SU-DHL-6 (cell line): ENCODE data around the gene TOR1AIP1.

ENCODE experiments used
- H2AFZ ChIP-seq: fragments of 200-600 bp; sonication (generic); 2 replicates; pipeline ENCODE4 v1.6.1; 2014; ENCODE audit warnings: low read depth, mild to moderate bottlenecking, moderate library complexity, mixed read lengths, antibody characterized with exemption, low read length; ENCODE audit not compliant: severe bottlenecking
- H3F3A ChIP-seq: fragments of 200-600 bp; shearing (Covaris generic); 2 replicates; pipeline ENCODE4 v1.6.0; 2016; ENCODE audit warnings: antibody characterized with exemption, mild to moderate bottlenecking; ENCODE audit not compliant: insufficient read depth
- H3K27ac ChIP-seq: fragments of 200-600 bp; sonication (generic); 2 replicates; pipeline ENCODE4 v1.5.1; 2016; ENCODE audit warnings: low read depth, mild to moderate bottlenecking, low read length, moderate library complexity, mixed read lengths
- H3K27me3 ChIP-seq: fragments of 200-600 bp; sonication (generic), shearing (Covaris generic); 2 replicates; pipeline ENCODE4 v1.6.0; 2014; ENCODE audit warnings: mild to moderate bottlenecking, low read length
- H3K36me3 ChIP-seq: fragments of 200-600 bp; sonication (generic); 2 replicates; pipeline ENCODE4 v1.6.1; 2014; ENCODE audit warnings: mild to moderate bottlenecking, low read length, mixed read lengths
- H3K4me2 ChIP-seq: fragments of 300-600, 200-600 bp; shearing (Covaris generic), sonication (generic); 2 replicates; pipeline ENCODE4 v1.6.0; 2014; ENCODE audit warnings: low read length, low read depth, mild to moderate bottlenecking; ENCODE audit not compliant: poor library complexity, severe bottlenecking
- H3K4me3 ChIP-seq: fragments of 200-600 bp; sonication (generic); 2 replicates; pipeline ENCODE4 v1.5.1; 2014; ENCODE audit warnings: antibody characterized with exemption, low read length, mild to moderate bottlenecking, mixed read lengths; ENCODE audit not compliant: insufficient read depth, poor library complexity, severe bottlenecking
- H3K79me2 ChIP-seq: fragments of 200-600 bp; sonication (generic); 2 replicates; pipeline ENCODE4 v1.6.1; 2014; ENCODE audit warnings: mild to moderate bottlenecking, low read length, moderate library complexity; ENCODE audit not compliant: insufficient read depth
- H3K9ac ChIP-seq: fragments of 200-600 bp; sonication (generic); 2 replicates; pipeline ENCODE4 v1.7.0; 2014; ENCODE audit warnings: mild to moderate bottlenecking, low read length
- H3K9me2 ChIP-seq: fragments of 200-600 bp; sonication (generic); replicated peaks from 2 replicates; pipeline ENCODE4 v1.6.1; 2014; ENCODE audit warnings: low read length; ENCODE audit not compliant: insufficient read depth
- H3K9me3 ChIP-seq: fragments of 200-600 bp; sonication (generic); 2 replicates; pipeline ENCODE4 v1.6.1; 2014; ENCODE audit warnings: low read length, mixed read lengths; ENCODE audit not compliant: insufficient read depth
- H4K20me1 ChIP-seq: fragments of 200-600 bp; sonication (generic); 2 replicates; pipeline ENCODE4 v1.6.1; 2014; ENCODE audit warnings: low read depth, mild to moderate bottlenecking, antibody characterized with exemption, low read length, moderate library complexity, mixed read lengths
- EZH2phosphoT487 ChIP-seq: fragments of 200-600 bp; sonication (generic), shearing (Covaris generic); conservative IDR thresholded peaks from 2 replicates; pipeline ENCODE4 v1.6.1; 2018; ENCODE audit warnings: mild to moderate bottlenecking, antibody characterized with exemption, low read length, moderate library complexity, mixed read lengths
- TF ChIP-seq, protein P1 (sequence below): fragments of 200-600 bp; sonication (generic); IDR thresholded peaks from one replicate; pipeline ENCODE4 v1.5.1; 2017; ENCODE audit warnings: antibody characterized with exemption, mild to moderate bottlenecking, low read length, moderate library complexity; ENCODE audit not compliant: insufficient read depth, poor library complexity, severe bottlenecking

The TOR1AIP1 gene

DNA sequence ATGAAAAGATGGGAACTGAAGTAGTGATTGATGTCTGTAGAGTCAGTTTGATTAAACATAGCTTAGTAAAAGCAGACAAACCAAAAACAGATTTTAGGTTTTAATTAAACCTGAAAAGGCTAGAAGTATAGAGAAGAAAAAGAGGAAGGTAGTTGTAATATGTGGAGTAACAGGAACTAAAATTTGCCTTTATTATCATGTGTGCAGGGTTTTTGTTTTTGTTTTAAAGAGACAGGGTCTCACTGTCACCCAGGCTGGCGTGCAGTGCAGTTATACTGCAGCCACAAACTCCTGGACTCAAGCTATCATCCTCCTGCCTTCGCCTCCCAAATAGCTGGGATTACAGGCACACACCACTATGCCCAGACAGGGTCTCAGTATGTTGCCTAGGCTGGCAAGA is 6.0 kb downstream of the TOR1AIP1 start:
- H3K9ac ChIP-seq, result no peak overlapping the region
- H3K27ac ChIP-seq, result peak overlapping the region; percentile 66
- H3K36me3 ChIP-seq, result peaks cover 18% of the 10 kb centered on the region
- H4K20me1 ChIP-seq, result no peaks in the 10 kb centered on the region
- H3K9me2 ChIP-seq, result no peaks in the 10 kb centered on the region
- peaks cover 29% of the 10 kb centered on the region for H3F3A ChIP-seq
- H3K9me3 ChIP-seq, result no peaks in the 10 kb centered on the region
- H2AFZ ChIP-seq, result peak overlapping the region; percentile 34
- no peak for TF ChIP-seq EZH2phosphoT487
- TF ChIP-seq, protein P1, sequence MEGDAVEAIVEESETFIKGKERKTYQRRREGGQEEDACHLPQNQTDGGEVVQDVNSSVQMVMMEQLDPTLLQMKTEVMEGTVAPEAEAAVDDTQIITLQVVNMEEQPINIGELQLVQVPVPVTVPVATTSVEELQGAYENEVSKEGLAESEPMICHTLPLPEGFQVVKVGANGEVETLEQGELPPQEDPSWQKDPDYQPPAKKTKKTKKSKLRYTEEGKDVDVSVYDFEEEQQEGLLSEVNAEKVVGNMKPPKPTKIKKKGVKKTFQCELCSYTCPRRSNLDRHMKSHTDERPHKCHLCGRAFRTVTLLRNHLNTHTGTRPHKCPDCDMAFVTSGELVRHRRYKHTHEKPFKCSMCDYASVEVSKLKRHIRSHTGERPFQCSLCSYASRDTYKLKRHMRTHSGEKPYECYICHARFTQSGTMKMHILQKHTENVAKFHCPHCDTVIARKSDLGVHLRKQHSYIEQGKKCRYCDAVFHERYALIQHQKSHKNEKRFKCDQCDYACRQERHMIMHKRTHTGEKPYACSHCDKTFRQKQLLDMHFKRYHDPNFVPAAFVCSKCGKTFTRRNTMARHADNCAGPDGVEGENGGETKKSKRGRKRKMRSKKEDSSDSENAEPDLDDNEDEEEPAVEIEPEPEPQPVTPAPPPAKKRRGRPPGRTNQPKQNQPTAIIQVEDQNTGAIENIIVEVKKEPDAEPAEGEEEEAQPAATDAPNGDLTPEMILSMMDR, result no peak
- H3K4me3 ChIP-seq, result no peak overlapping the region
- H3K27me3 ChIP-seq, result no peaks in the 10 kb centered on the region
- peak overlapping the region; percentile 58 for H3K4me2 ChIP-seq
- peaks cover 3% of the 10 kb centered on the region; the same call in 1 of the 2 replicates for H3K79me2 ChIP-seq

DNA sequence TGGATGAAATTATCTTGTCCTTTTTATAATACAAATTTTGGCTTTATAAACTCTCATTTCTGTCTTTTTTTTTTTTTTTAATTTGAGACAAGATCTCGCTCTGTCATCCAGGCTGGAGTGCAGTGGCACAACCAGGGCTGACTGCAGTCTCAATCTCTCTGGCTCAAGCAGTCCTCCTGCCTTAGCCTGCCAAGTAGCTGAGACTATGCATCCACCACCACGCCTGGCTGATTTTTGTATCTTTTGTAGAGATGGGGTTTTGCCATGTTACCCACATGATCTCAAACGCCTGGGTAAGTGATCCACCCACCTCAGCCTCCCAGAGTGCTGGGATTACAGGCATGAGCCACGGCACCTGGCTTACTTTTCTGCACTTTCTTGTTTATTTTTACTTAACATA is 7.5 kb downstream of the TOR1AIP1 start:
- Histone ChIP-seq H2AFZ (no peak overlapping the region), H3K27me3 (no peaks in the 10 kb centered on the region), H3K9ac (no peak overlapping the region), H3K36me3 (peaks cover 15% of the 10 kb centered on the region), H3K4me3 (no peak overlapping the region), H3K4me2 (no peak overlapping the region), H4K20me1 (no peaks in the 10 kb centered on the region), H3K9me2 (no peaks in the 10 kb centered on the region), H3K9me3 (no peaks in the 10 kb centered on the region), H3K27ac (no peak overlapping the region), H3F3A (peaks cover 16% of the 10 kb centered on the region), H3K79me2 (no peaks in the 10 kb centered on the region)
- no peak for TF ChIP-seq EZH2phosphoT487

DNA sequence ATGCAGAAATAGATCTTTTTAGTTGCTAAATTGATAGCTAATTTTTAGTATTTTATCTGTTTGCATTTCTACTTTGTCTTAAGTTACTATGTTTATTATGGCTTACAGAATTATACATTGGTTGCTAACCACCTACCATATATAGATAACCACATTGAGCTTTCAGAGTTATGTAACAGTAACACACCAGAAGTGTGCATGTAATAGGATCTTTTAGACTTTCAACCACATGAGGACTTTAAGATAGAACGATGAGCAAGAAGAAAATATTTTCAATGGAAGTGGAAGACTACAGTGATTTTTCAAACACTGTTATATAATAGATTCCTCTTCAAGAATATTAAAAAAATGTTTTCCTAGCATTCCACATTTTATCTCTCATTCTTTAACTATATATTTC is 28.8 kb downstream of the TOR1AIP1 start:
- Histone ChIP-seq H3F3A (no peaks in the 10 kb centered on the region), H3K4me3 (no peak overlapping the region), H2AFZ (no peak overlapping the region), H3K79me2 (no peaks in the 10 kb centered on the region), H3K4me2 (no peak overlapping the region), H3K9me2 (no peaks in the 10 kb centered on the region), H3K9ac (no peak overlapping the region), H3K36me3 (peaks cover 6% of the 10 kb centered on the region; the same call in 1 of the 2 replicates), H3K27me3 (no peaks in the 10 kb centered on the region), H3K27ac (no peak overlapping the region), H3K9me3 (no peaks in the 10 kb centered on the region), H4K20me1 (no peaks in the 10 kb centered on the region; the same call in 1 of the 2 replicates)
- TF ChIP-seq, protein P1, result no peak
- TF ChIP-seq EZH2phosphoT487, result no peak

DNA sequence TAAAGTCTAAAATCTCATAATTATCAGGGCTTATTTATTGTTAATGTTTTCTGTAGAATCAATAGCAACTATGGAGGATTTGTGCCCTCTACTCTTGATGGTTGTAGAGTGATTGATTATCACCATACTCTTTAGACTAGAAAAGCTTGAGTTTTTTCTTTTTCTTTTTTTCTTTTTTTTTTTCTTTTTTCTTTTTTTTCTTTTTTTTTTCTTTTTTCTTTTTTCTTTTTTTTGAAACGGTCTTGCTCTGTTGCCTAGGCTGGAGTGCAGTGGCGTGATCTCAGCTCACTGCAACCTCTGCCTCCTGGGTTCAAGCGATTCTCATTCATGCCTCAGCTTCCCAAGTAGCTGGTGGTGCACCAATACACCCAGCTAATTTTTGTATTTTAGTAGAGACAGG is 29.7 kb downstream of the TOR1AIP1 start:
- Histone ChIP-seq H3K27ac (no peak overlapping the region), H3K4me3 (no peak overlapping the region), H3K4me2 (no peak overlapping the region), H3K9ac (no peak overlapping the region), H3K27me3 (no peaks in the 10 kb centered on the region), H3K9me2 (no peaks in the 10 kb centered on the region), H3K36me3 (peaks cover 6% of the 10 kb centered on the region; the same call in 1 of the 2 replicates), H2AFZ (no peak overlapping the region), H3K9me3 (no peaks in the 10 kb centered on the region), H3K79me2 (no peaks in the 10 kb centered on the region), H4K20me1 (no peaks in the 10 kb centered on the region; the same call in 1 of the 2 replicates), H3F3A (no peaks in the 10 kb centered on the region)
- TF ChIP-seq, protein P1, result no peak
- TF ChIP-seq EZH2phosphoT487, result no peak
